CD4-positive, alpha-beta T cell treated with Interleukin-6 for 4 hours (primary cell): ENCODE measurements around the gene MTAP.
A peak's percentile ranks its signal among the peaks of the same experiment; 100 is the strongest.

Source experiments
- DNase-seq: peaks from one replicate; pipeline ENCODE4 v3.0.0-alpha.2; 2020; ENCODE audit warnings: mixed read lengths

The MTAP gene

DNA sequence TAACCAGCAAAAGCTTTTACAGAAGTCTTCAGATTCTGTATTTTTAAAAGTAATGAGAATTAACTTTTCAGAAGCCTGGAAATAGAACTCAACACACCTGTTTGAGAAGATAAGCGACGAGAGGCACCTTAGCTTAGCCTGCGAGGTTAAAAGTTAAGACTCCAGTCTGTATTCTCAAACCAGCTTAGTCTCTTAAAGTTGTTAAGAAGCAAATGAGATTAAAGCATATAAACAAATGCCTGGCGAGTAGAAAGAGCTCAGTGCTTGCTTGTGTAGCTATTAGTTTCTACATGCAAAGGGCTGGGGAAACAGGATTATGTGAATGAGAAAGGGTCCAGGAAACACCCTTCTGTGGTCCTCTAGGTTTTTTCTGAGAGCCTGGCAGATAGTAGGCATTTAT is 51.7 kb downstream of the MTAP start:
- no peak for DNase-seq

DNA sequence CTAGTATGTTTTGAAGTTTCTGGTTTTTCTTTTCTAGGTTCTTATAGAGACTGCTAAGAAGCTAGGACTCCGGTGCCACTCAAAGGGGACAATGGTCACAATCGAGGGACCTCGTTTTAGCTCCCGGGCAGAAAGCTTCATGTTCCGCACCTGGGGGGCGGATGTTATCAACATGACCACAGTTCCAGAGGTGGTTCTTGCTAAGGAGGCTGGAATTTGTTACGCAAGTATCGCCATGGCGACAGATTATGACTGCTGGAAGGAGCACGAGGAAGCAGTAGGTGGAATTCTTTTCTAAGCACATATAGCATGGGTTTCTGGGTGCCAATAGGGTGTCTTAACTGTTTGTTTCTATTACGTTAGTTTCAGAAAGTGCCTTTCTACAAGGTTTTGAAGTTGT is 52.2 kb downstream of the MTAP start:
- DNase-seq: no peak

DNA sequence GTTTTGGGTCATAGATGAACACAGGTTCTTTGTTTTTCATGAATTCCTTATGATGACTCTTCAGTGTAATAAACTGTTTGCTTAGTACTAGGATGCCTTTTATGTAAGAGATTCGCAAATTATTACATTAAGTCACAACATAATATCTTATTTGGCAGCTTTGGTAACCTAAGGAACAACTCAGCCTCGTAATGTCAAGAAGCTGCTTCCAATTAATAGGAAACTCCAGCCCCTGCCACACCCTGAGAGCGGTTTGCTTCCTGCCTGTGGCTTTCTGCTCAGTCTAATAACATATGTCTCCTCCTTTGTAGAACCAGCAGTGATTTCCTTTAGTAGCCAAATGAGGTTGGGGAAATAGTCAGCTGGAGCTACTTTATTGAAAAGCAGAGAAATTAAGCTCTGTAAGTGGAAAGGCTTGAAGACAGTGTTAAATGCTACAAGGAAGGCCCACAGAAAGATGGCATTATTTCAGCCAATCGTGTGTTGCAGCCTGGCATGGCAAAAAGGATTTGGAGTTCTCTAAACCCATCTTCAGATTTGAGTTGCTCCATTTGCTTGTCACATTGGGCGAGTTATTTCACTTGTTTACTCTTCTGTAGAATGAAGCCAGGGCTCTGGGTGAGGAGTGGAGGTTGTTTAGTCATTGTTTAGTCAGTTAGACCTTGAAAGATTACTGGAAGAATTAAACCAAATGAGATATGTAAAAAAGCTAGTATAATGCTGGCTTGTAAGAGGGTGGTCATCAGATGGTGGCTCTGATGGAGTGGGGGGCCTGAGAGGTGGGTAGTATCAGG is 54.1 kb downstream of the MTAP start:
- no peak for DNase-seq

DNA sequence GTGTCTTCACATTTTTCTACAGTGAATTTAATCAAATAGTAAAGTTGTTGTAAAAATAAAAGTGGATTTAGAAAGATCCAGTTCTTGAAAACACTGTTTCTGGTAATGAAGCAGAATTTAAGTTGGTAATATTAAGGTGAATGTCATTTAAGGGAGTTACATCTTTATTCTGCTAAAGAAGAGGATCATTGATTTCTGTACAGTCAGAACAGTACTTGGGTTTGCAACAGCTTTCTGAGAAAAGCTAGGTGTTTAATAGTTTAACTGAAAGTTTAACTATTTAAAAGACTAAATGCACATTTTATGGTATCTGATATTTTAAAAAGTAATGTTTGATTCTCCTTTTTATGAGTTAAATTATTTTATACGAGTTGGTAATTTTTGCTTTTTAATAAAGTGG is 60.4 kb downstream of the MTAP start:
- no peak for DNase-seq

DNA sequence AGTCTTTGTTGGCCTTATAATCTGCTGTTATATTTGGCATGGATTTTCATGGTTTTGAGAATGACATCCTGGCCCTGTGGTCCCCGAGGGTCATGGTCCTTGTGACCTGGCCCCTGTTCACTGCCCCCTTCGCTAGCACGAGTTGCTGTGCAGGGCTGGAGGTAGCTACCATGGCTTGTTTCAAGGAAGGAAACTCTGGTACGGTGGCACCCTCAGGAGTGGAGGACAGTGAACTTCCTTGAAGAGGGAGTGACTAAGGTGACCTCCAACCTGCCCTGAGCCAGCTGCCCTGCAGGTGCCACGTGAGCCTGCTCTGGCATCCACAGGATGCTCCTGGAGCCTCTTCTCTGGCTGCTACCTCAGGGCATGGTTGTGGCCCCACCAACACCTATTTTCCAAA is 62.1 kb downstream of the MTAP start:
- DNase-seq: no peak

DNA sequence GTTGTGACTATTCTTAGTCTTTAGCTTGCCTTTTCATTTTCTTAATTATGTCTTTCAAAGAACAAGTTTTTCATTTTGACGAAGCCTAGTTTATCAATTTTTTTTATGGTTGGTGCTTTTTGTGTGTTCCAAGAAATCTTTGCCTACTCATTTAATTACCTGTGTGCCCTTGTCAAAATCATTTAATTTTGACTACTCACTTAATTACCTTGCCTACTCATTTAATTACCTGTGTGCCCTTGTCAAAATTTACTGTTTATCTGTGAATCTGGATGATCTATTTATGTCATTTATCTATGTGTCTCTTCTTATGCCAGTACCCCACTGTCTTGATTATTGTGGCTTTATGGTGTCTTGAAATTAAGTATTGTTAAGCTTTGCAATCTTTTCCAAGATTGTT is 63.9 kb downstream of the MTAP start:
- no peak for DNase-seq

DNA sequence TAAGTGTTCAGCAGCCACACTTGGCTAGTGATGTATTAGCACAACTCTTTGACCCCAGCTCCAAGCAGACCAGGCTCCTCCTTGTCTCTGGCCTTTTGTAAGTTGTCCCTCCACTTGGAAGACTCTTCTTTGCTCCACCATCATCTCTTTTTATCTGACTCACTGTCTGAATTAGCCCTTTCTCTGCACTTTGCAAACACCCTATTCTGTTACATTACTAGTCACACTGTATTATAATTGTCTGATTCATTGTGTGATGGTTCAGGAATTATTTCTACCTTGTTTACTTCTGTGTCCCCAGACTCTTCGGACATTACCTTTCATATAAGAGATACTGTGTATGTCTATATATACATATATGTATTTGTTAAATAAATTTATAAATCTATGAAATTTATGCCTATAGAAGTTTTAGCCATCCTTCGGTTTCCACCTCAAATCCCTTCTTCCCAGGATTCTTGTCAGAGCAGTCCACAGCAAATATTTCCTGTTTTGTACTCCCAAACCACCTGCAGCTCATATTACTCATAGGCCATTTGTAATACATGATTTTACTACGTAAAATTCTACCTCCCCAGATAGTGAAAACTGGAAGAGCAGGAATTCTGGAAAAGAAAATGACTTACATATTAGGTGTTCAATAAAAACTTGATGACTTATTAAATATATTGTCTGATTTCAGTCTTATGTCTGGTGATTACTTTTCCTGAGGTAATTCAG is 69.0 kb downstream of the MTAP start:
- DNase-seq: no peak

DNA sequence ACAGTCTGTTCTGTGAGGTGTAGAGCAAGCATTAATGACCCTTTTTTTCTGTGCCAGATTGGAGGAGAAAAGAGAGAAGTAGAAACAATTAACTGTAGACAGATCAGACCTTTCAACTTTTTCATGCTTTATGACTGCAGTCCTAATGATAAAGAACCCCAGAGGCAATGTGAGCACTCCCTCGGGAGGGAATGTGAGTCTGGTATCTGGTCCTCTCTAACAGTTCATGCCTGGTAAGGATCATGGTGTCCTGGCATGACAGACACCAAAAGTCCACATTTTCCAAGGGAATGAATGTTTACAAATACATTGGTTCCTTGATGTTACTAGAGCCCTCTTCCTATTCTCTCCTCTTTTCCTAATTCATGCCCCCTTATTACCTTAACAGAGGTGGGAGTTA is 70.3 kb downstream of the MTAP start:
- no peak for DNase-seq

DNA sequence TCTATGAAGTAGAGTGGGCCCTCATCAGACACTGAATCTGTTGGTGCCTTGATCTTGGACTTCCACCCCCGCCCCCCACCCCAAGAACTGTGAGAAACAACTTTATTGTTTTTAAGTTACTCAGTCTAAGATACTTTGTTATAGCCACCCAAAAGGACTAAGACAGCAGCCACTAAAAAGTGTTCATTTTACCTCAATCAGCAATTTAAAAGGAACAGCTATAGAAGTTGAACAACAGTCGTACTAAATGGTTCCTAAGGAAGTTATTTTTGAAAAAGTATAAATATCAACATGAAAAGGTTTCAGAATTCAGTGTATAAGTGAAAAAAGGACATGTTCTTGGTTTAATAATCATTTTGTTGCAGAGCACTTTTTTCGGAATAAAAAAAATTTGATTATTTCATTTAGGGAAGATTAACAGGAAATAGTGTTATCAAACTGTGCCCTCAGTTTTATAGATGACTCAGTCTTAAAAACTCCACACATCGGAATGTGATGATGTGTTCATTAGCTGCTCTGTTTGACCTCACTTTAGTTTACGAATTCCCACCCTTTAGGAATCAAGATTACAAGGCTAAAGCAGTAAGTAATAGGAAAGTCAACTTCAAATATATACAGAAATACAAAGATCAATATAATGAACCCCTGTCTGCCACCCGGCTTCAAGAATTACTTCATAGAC is 71.2 kb downstream of the MTAP start:
- DNase-seq: no peak

DNA sequence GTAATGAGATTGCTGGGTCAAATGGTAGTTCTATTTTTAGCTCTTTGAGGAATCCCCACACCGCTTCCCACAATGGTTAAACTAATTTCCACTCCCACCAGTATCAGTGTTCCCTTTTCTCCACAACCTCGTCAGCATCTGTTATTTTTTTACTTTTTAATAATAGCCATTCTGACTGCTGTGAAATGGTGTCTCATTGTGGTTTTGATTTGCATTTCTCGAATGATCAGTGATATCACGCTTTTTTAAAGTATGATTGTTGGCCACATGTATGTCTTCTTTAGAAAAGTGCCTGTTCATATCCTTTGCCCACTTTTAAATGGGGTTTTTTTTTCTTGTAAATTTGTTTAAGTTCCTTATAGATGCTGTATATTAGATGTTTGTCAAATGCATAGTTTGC is 73.5 kb downstream of the MTAP start:
- DNase-seq: no peak

DNA sequence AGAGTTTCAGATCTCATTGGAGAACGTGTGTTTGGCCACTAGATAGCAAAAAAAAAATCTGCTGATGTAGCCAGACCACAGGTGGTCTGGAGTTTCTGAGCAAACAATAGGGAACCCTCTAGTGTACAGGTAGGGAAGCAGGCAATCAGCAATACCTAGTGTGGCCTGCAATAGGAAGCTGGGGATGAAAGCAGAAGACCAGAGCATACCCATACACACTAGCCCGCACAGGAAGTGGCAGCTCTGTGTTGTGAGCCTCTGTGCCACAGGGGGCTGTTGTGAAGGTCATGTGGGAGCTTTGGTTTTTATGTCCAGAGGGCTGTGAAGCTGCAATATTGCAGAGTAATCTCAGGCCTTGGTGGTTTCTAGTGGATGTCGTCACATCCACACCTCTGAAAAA is 81.2 kb downstream of the MTAP start:
- no peak for DNase-seq

DNA sequence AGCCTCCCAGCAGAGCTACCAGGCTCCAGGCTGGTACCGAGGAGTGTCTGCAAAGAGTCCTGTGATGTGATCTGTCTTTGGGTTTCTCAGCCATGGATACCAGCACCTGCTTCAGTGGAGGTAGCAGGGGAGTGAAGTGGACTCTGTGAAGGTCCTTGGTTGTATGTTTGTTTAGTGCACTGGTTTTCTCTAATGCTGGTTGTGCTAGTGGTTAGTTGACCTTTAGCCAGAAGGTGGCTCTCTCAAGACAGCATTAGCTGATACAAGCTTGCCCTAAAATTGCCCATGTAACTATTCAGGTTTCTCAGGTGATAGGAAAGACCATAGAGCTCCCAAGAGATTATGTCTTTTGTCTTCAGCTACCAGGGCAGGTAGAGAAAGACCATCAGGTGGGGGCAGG is 87.2 kb downstream of the MTAP start:
- DNase-seq: no peak

DNA sequence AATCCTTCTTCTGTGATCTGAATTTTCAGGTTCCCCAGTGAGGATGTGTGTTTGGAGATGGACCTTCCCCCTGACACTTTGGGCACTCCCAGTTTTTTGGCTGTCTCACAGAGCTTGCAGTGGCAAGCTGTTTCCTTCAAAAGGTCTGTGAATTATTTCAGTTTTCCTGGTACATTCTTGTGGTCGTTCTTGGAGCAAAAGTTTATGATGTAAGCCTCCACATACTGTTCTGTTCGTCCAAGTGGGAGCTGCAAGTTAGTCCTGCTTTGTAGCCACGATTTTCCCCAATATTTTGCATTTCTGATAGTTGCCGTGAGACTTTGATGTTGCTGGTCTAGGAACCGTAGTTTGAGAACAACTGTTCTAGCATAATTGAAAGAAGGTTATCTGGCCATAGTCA is 88.3 kb downstream of the MTAP start:
- no peak for DNase-seq

DNA sequence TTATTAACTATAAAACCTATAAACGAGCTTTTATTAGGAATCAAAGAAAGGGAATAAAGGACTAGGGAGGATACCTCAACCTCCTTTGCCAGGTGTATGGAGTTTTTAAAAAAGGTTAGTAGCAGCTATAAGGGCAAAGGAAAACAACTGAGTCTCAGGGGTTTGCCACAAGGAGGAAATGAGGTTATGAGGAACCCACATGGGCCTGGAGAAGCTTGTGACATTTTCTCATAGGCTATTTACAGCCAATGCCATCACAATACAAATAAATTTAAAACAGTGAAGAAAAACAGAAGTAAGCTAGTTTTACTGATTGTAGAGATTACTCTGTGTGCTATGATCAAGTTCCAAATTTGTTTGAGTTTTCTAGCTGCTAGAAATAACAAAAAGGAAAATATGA is 99.1 kb downstream of the MTAP start:
- no peak for DNase-seq

DNA sequence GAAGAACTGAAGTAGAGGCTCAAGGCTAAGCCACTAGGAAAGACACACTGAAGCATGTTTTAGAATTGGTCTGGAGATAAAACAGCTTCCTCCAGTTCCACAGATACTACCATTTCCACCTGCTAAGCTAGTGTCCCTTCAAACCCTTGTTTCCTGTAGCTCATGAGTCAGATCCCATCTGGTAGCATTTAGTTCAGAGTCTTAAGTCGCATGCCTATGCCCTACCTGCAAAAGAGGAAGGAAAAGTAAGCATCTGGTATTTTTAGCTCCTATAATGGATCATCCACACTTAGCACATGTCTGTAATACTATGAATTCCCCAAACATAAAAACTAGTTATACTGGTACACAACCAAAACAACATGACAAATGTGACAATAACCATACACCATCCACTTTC is 99.7 kb downstream of the MTAP start:
- DNase-seq: no peak

DNA sequence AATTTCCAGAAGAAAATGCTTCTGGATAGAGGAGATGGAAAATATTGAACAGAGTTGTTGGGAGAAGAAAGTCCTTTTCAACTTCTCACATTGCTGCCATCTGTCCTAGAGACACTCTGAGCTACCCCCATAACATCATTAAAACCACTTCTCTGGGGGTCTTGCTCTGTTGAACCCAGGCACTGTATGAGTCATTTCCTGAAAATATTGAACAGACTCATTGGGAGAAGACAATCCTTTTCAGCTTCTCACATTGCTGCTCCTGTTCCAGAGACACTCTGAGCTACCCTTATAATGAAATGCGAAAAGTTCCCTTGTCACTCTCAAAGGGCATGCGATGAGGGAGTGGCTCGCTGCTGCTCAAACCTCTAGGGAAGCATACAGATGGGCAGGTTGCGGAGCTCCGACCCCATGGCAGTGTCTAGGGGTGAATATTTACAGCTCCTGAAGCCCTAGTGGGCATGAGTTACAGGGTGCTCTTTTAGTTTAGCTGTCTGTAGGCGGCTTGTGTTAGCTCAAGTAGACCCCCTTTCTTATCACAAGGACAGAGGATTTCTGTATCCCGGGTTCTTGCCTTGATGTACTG is 101.0 kb downstream of the MTAP start:
- DNase-seq: no peak

DNA sequence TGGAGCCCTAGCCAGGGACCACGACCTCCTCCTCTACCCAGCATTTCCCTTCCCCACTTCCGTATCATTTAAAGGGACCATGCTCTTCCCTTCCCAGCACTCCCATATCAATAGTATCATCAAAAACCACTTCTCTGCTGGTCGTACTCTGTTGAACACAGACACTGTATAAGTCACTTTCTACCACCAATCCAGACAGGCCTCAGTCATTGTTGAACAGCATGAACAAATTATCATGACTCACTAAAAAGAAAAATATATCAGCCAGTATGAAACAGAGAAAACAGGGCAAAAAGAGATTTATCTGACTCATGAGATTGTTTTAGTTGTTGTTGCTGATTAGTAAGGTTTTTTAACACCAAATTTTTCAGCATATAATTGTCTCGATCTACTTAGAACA is 101.9 kb downstream of the MTAP start:
- DNase-seq: no peak

DNA sequence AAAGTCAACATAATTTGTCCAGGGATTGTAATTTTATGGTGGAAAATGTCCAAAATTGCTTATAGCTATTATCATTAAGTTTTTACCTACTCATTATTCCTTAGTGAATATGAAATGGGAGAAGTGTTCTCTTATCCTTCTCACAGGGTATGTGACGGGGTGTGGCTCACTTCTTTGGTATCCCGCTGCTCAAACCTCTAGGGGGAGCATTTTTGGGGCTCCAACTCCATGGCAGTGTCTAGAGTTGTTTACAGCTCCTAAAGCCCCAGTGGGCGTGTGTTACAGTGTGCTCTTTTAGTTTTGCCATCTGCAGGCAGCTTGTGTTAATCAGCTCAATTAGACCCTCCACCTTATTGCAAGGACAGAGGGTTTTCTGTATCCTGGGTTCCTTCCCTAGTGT is 102.3 kb downstream of the MTAP start:
- DNase-seq: no peak

DNA sequence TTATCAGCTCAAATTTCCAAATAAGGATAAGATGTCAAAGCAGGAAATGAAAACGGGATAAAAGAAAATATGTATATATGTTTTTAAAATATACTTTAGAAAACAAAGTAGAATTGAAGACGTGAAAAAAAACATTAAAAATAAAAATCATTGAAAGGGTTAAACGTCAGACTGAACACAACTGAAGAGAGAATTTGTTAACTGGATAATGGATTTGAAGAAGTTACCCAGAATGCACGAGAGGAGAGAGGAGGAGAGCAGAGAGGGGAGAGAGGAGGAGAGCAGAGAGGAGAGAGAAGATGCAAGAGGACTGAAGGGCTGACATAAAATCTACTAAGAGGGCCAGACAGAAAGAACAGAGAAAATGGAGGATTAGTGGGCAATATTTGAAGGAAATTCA is 103.8 kb downstream of the MTAP start:
- DNase-seq: no peak

DNA sequence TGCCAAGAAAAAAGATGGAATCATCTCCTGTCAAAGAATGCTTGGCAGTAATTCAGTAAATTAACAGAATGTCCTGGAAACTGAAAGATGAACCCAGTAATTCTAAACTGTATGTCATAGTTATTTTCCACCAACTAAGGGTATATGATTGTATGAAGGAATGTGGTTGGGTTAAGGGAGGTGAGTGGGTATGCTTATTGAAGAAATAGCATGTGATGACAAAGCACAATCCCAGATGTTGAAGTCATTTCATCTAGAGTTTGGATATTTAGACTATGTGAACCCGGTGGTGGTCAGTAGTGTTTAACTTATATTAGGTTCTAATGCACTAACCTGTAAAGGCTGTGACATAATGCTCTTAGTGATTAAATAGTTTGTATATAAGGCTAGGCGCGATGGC is 104.4 kb downstream of the MTAP start:
- no peak for DNase-seq

DNA sequence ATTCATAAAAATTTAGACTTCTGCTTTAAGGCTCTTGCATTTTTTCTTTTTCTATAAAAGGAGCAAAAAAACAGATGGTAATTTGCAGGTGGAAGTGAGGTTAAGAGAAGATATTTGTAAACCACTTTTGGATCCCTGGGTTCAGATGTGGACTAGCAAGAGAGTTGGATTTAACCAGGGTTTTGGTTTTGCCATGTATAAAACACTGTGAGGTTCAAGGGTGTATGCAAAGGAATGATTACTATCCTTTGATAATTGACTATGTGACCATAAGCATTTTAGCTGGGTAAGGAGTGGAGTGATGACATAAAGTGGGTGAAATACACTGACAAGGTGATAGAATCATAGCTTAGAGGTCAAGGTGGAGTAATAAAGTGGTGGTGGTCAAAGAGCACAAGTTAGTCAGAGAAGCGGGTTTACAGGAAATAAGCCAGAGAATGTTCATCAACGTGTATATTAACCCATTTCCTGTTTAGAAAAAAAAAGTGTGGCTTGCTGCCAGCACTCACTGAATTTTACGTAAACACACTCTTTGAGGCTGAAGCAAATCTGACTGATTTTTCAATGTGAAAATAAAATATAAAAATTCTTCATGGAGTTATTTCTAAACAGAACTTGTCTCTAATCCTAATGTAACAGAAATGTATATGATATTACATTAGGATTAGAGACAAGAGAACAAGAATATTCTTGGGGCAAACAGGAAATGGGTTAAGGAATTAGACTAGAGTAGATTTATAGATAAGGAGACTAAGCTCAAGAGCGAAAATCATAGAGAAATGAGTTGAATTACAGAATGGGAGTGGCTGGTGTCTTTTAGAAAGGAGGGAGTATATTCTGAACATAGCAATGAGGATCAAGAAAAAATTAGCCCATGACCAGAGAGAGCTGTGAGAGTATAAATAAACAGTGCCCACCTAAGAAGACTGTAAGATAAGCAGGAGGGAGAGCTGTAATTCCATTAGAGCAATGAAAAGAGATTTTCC is 117.2 kb downstream of the MTAP start:
- DNase-seq: peak; percentile 50

DNA sequence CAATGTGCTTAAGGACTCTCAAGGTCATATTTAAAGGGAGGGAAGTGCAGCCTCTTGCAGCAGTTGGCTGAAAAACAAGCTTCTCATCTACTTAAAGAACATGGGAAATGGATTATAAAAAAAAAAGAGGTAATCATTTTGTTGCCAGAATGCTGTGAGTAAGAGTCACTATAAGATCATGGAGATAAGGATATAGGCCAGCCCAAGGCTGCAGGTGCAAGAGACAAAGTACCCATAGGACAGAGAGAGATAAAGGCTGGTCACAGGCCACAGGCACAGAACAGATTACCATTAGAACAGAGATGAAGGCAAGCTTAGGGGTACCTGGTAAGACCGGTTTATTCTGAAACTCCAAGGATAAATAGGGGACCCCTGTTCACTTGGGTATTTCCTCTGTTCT is 121.3 kb downstream of the MTAP start:
- no peak for DNase-seq

DNA sequence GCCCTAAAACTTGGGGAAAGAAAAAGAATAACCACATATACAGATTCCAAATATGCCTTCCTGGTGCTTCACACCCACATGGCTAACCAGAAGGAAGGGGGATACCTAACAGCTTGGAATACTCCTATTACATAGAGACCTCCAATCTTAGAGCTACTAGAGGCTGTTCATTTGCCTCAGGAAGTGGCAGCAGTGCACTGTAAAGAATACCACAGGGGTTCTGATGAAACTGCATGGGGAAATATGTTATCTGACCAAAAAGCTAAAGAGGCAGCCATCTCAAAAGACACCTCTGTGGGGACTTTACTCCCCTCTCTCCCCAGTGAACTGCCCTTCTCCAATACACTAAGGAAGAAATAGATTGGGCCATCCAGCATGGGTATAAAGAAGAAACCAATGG is 125.3 kb downstream of the MTAP start:
- no peak for DNase-seq
